ENCODE measurements around the gene HOXB5.

The HOXB5 gene

GRCh38 chr17:48604770-48605329 lies 11.3 kb upstream of the HOXB5 start, which contains the start of gene HOXB6:
TSS of gene HOXB6 (minus strand) at chr17:48604986. CDS start at chr17:48598150, 6,836 bp downstream.
- TF ChIP-seq, protein P1, sequence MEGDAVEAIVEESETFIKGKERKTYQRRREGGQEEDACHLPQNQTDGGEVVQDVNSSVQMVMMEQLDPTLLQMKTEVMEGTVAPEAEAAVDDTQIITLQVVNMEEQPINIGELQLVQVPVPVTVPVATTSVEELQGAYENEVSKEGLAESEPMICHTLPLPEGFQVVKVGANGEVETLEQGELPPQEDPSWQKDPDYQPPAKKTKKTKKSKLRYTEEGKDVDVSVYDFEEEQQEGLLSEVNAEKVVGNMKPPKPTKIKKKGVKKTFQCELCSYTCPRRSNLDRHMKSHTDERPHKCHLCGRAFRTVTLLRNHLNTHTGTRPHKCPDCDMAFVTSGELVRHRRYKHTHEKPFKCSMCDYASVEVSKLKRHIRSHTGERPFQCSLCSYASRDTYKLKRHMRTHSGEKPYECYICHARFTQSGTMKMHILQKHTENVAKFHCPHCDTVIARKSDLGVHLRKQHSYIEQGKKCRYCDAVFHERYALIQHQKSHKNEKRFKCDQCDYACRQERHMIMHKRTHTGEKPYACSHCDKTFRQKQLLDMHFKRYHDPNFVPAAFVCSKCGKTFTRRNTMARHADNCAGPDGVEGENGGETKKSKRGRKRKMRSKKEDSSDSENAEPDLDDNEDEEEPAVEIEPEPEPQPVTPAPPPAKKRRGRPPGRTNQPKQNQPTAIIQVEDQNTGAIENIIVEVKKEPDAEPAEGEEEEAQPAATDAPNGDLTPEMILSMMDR (conservative IDR thresholded peaks at IDR 0.05; ENCODE audit: low read depth, low read length): no peak
- no peak for DNase-seq (ENCODE audit: low read depth)
- H3K4me3 ChIP-seq (ENCODE audit: low read depth, low read length): no peak within 1 kb of the TSS

DNA sequence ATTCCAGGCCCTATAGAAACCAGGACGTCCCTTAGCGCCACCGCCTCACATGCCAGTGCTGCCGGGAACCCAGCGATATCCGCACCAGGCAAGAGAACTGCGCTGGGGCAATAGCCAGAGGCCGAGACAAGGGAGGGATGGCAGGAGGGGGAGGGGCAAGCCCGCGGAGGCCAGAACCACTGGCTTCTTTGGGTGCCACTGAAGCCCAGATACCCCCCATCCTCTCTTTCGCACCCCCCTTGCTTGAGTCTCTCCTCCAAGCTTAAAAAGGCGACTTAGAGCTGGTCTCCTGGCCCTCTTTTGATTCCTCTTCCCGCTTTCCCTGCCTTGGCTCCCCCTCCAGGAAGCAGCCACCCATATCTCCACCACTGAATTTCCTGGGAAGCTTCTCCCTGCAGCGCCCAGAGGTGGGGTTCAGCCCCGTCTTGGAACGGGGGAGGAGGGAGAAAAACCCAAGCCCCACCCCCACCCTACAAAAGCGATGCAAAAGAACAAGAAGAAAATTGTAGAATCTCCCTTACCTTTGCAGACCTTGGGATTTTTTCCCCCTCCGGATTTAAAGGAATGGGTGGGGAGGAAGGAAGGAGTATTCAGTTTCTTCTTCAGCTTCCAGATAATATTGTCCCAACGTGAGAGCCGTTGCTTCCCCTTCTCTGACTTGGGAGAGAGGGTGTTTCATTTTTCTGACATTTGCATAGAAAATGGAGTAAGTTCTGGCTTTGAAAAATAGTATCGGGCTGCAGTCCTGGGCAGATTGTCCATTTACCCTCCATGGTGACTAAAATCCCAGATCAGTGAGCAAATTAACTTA lies 10.6 kb upstream of the HOXB5 start:
- no peak overlapping the region for H3K4me3 ChIP-seq (ENCODE audit: low read depth, low read length)
- no peak for DNase-seq (ENCODE audit: low read depth)
- TF ChIP-seq, protein P1 (conservative IDR thresholded peaks at IDR 0.05; ENCODE audit: low read depth, low read length): no peak

GRCh38 chr17:48601539-48602425 lies 8.2 kb upstream of the HOXB5 start:
- H3K4me3 ChIP-seq (ENCODE audit: low read depth, low read length): no peak overlapping the region
- DNase-seq (ENCODE audit: low read depth): no peak
- TF ChIP-seq, protein P1 (conservative IDR thresholded peaks at IDR 0.05; ENCODE audit: low read depth, low read length): no peak

- no peak overlapping the region for H3K4me3 ChIP-seq (ENCODE audit: low read depth, low read length)
- no peak for DNase-seq (ENCODE audit: low read depth)
- TF ChIP-seq, protein P1 (conservative IDR thresholded peaks at IDR 0.05; ENCODE audit: low read depth, low read length): no peak
Observed at GRCh38 chr17:48601207-48601538, 7.6 kb upstream of the HOXB5 start.

DNA sequence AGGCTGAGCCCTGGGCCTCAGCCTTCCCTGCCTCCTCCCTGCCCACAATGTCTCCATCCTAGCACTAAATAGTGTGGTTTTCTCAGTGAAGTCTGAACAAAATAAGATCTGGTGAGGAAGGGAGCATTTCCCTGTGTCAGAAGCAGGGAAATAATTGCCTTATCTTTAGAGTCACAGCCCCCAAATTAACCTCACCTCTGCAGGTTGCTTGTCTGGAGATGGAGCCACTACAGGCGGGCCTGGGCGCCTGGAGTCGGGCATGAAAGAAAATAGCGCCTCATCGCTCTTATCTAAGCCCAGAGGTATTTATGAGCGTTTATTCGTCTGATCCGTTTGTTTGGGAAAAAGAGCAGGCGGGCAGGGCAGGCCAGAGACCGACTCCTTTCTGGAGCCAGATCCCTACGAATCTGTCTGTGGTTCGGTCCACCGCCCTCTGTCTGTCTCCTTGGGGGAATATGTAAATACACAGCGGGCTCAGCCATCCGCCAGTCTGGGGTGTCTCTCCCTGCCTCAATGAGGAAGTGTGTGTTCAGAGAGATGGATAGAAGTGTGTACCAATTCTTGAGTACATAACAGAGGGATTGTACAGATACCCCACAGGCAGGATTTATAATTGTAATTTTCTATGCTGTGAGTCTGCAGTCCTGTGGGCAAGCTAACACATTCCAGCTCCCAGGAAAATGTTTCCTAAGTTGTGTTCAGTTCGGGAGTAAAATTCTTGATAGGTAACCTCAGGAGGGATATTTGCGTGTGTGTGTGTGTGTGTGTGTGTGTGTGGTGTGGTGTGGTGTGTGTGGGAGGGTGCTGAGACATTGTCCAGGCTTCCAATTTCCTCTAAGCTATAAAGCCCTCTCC lies 6.9 kb upstream of the HOXB5 start:
- no peak overlapping the region for H3K4me3 ChIP-seq (ENCODE audit: low read depth, low read length)
- TF ChIP-seq, protein P1 (conservative IDR thresholded peaks at IDR 0.05; ENCODE audit: low read depth, low read length): no peak

GRCh38 chr17:48599354-48599753 lies 5.8 kb upstream of the HOXB5 start:
- no peak for DNase-seq (ENCODE audit: low read depth)
- no peak overlapping the region for H3K4me3 ChIP-seq (ENCODE audit: low read depth, low read length)
- TF ChIP-seq, protein P1 (conservative IDR thresholded peaks at IDR 0.05; ENCODE audit: low read depth, low read length): no peak

More for the DNA sequence above, 6.9 kb upstream of the HOXB5 start:
- DNase-seq (ENCODE audit: low read depth): no peak

All from choroid plexus epithelial cell (primary cell).